Naive thymus-derived CD8-positive, alpha-beta T cell (primary cell): ENCODE measurements around the gene VWC2. TPM values are rescaled to one million over a fixed set of nuclear protein-coding genes. Genes with fewer than 3 reads are reported as not detected.

Source experiments
- ATAC-seq, 2 donors: fragments of 150-1000 bp; cut with Tn5 transposase in 1 of 2; sonication (Bioruptor Pico), chemical (Tn5 transposase) in 1 of 2; 1 replicate in 1 of 2; 2 replicates in 1 of 2; pipeline ENCODE4 v1.10.0; 2021; ENCODE audit warnings: mild to moderate bottlenecking in 2 of 2, moderate library complexity in 2 of 2
- POLR2A ChIA-PET: fragments of 350-600 bp; sonication (Branson Sonifier 250); formaldehyde crosslinking; loops from one replicate; lab custom pipeline; 2021; ENCODE audit warnings: antibody characterized with exemption; lab: Charles Lee
- DNase-seq, 10 donors: peaks; one replicate each; pipeline versions ENCODE4 v3.0.0 to v3.0.0-alpha.2; 2020 to 2022
- H3K27ac Mint-ChIP-seq, 10 donors: one replicate each; pipeline ENCODE4 v1.8.0; 2020 to 2022; ENCODE audit warnings: mild to moderate bottlenecking in 10 of 10, mixed read lengths in 10 of 10, moderate library complexity in 4 of 10, inconsistent platforms in 1 of 10
- H3K27me3 Mint-ChIP-seq, 5 donors: one replicate each; pipeline ENCODE4 v1.8.0; 2021 to 2022; ENCODE audit warnings: mixed read lengths in 5 of 5
- H3K36me3 Mint-ChIP-seq, 3 donors: one replicate each; pipeline ENCODE4 v1.8.0; 2020 to 2022; ENCODE audit warnings: mixed read lengths in 3 of 3, mild to moderate bottlenecking in 2 of 3, inconsistent platforms in 1 of 3
- H3K4me1 Mint-ChIP-seq, 4 donors: one replicate each; pipeline ENCODE4 v1.8.0; 2021 to 2022; ENCODE audit warnings: mixed read lengths in 4 of 4
- H3K4me3 Mint-ChIP-seq, 10 donors: one replicate each; pipeline ENCODE4 v1.8.0; 2020 to 2022; ENCODE audit warnings: mild to moderate bottlenecking in 10 of 10, mixed read lengths in 10 of 10, moderate library complexity in 6 of 10, inconsistent platforms in 1 of 10
- H3K9me3 Mint-ChIP-seq, 9 donors: one replicate each; pipeline ENCODE4 v1.8.0; 2020 to 2022; ENCODE audit warnings: mixed read lengths in 9 of 9, mild to moderate bottlenecking in 3 of 9, inconsistent platforms in 1 of 9, moderate library complexity in 1 of 9
- polyA plus RNA-seq, 3 donors: library from polyadenylated mRNA; unstranded; fragments of 300-500 nt; fragmentation: Illumina TruSeq; gene quantifications; one replicate each; pipeline ENCODE4 v1.2.3, GENCODE V29; 2021
- total RNA-seq, 8 experiments: library from RNA in 2 of 8; stranded (reverse) in 2 of 8; gene quantifications; one replicate each; pipeline ENCODE4 v1.2.3 and lab custom pipeline; 2021 to 2026

The VWC2 gene
- total and polyA plus RNA-seq, 5 experiments from 2014 or later, result 0.01 TPM; not detected in 4

DNA sequence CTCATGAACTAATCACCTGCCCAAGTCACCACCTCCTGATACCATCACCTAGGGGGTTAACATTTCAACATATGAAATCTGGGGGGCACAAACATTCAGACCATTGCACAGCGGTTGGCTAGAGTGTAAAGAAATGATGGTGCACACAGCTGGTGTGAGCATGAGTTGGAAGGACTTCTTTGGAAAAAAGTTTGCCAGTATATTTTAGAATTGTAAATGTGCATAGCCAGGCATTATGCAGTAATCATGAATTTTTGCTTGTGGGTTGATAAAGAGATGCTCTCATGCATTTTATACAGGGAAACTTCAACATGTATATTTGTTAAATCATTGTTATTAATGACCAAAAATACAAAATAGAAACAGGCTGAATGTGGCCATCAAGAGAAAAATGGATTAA, 100.0 kb downstream of the VWC2 start:
- Mint-ChIP-seq H3K27ac (no peak overlapping the region), H3K4me3 (no peak overlapping the region), H3K4me1 (no peaks in the 10 kb centered on the region), H3K9me3 (peaks cover 0 to 4% (median 0%) of the 10 kb centered on the region in 9 donors), H3K27me3 (peaks cover 0 to 8% (median 5%) of the 10 kb centered on the region in 5 donors), H3K36me3 (no peaks in the 10 kb centered on the region)
- DNase-seq, result no peak
- POLR2A ChIA-PET, result no interaction called here
- ATAC-seq, result no peak

- peaks cover 0 to 3% (median 1%) of the 10 kb centered on the region in 5 donors for H3K27me3 Mint-ChIP-seq
- H3K4me3 Mint-ChIP-seq, result no peak overlapping the region
Measured at GRCh38 chr7:49875336-49875735, 101.9 kb downstream of the VWC2 start.

DNA sequence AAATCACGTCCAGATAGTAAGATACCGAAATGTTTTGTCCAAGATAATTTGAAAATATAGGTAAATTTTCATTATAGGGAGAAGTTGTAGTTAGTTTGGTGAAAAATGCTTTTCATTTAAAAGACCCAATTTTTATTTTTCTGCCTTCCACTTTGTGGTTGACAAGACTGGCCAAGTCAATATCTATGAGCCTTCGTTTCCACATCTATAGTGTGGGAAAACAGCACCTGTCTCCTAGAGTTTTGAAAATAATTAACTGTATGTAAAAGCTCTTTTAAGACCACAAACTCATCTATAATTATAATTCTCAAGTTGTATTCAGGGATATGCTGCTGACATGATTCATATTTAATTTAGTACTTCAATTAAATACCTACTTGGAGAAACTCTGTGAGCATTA, 102.8 kb downstream of the VWC2 start:
- H3K27me3 Mint-ChIP-seq, result peaks cover 0 to 3% (median 1%) of the 10 kb centered on the region in 5 donors
- H3K27ac Mint-ChIP-seq, result no peak overlapping the region
- POLR2A ChIA-PET, result no interaction called here
- no peak for ATAC-seq
- H3K9me3 Mint-ChIP-seq, result peaks cover 0 to 4% (median 0%) of the 10 kb centered on the region in 9 donors
- no peak for DNase-seq
- no peak overlapping the region for H3K4me3 Mint-ChIP-seq
- no peaks in the 10 kb centered on the region for H3K36me3 Mint-ChIP-seq
- H3K4me1 Mint-ChIP-seq, result no peaks in the 10 kb centered on the region

More at GRCh38 chr7:49875336-49875735, 101.9 kb downstream of the VWC2 start:
- peaks cover 0 to 4% (median 0%) of the 10 kb centered on the region in 9 donors for H3K9me3 Mint-ChIP-seq
- H3K4me1 Mint-ChIP-seq, result no peaks in the 10 kb centered on the region
- DNase-seq (no peak), ATAC-seq (no peak)
- H3K36me3 Mint-ChIP-seq, result no peaks in the 10 kb centered on the region
- POLR2A ChIA-PET, result no interaction called here
- no peak overlapping the region for H3K27ac Mint-ChIP-seq

DNA sequence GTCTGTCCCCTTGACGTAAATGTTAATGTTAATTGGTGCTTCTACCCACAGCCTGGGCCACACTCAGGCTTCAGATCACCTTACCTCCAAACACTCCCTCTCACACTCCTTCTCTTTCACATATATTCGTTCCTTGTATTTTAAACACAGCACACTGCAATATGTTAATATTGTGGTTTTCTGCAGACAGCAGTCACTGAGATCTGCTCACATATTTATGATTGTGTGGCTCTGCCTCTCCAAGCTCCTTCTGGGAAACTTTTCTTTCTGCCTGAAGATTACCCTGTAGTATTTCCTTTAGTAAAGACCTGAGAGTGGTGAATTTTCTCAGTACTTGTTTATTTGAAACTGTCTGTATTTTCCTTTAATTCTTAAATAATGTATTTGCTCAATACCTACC, 104.7 kb downstream of the VWC2 start:
- peaks cover 3 to 13% (median 5%) of the 10 kb centered on the region in 5 donors for H3K27me3 Mint-ChIP-seq

DNA sequence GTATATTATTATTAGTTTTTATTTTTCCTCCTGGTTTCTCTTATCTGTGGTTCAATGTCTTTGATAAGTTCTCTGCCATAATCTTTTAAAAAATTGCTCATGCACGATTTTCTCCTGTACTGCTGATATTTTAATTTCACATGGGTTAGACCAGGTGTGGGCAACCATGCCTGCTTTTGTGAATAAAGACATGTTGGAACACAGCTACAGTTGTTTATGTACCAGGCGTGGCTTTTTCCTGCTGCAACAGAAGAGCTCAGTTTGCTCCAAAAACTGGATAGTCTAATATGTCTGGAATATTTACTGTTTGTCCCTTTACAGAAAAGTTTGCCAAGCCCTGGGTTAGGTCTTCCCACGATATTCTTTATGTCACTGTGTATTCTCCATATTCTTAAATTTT, 105.2 kb downstream of the VWC2 start:
- DNase-seq, result no peak
- Mint-ChIP-seq H3K27ac (no peak overlapping the region), H3K36me3 (no peaks in the 10 kb centered on the region), H3K4me1 (no peaks in the 10 kb centered on the region), H3K27me3 (peaks cover 3 to 18% (median 7%) of the 10 kb centered on the region in 5 donors), H3K9me3 (peaks cover 0 to 3% (median 0%) of the 10 kb centered on the region in 9 donors), H3K4me3 (no peak overlapping the region)
- POLR2A ChIA-PET, result no interaction called here
- no peak for ATAC-seq

More for the DNA sequence above, 104.7 kb downstream of the VWC2 start:
- Mint-ChIP-seq H3K9me3 (peaks cover 0 to 3% (median 0%) of the 10 kb centered on the region in 9 donors), H3K4me1 (no peaks in the 10 kb centered on the region), H3K4me3 (no peak overlapping the region), H3K36me3 (no peaks in the 10 kb centered on the region), H3K27ac (no peak overlapping the region)
- no peak for DNase-seq
- POLR2A ChIA-PET, result no interaction called here
- ATAC-seq, result no peak

DNA sequence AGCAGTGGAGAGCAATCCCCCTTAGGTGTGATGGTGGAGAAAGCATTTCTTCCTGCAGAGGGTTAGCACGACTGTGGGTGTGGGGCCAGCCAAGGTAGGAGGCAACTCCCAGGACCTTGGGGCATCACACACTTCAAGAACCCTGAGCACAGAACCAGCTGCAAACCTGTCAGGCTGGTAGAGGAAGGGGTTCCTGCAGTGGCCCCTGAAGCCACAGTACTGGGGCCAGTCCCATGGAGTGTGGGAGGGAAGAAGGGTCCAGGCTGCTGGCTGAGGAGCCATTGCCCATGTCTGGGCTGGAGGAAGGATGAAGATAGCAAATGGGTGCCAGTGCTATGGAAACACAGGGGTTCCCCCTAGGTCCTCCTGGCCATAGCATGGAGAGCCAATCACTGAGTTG, 110.5 kb downstream of the VWC2 start:
- no peak for ATAC-seq
- Mint-ChIP-seq H3K27me3 (peaks cover 3 to 23% (median 11%) of the 10 kb centered on the region in 5 donors), H3K9me3 (no peaks in the 10 kb centered on the region), H3K4me3 (no peak overlapping the region), H3K4me1 (no peaks in the 10 kb centered on the region), H3K36me3 (no peaks in the 10 kb centered on the region), H3K27ac (no peak overlapping the region)
- DNase-seq, result no peak
- POLR2A ChIA-PET, result no interaction called here

GRCh38 chr7:49885593-49886285, 112.3 kb downstream of the VWC2 start:
- DNase-seq, result no peak
- no peak overlapping the region for H3K4me3 Mint-ChIP-seq
- no peaks in the 10 kb centered on the region for H3K4me1 Mint-ChIP-seq
- H3K27me3 Mint-ChIP-seq, result peaks cover 4 to 23% (median 9%) of the 10 kb centered on the region in 5 donors
- POLR2A ChIA-PET, result no interaction called here
- ATAC-seq, result peak in 1 of 2 donors; percentile 20
- H3K27ac Mint-ChIP-seq, result no peak overlapping the region
- H3K9me3 Mint-ChIP-seq, result no peaks in the 10 kb centered on the region
- no peaks in the 10 kb centered on the region for H3K36me3 Mint-ChIP-seq

- Mint-ChIP-seq H3K4me1 (no peaks in the 10 kb centered on the region), H3K27me3 (peaks cover 4 to 13% (median 10%) of the 10 kb centered on the region in 5 donors), H3K4me3 (no peak overlapping the region), H3K36me3 (no peaks in the 10 kb centered on the region), H3K27ac (no peak overlapping the region), H3K9me3 (peaks cover 0 to 7% (median 0%) of the 10 kb centered on the region in 9 donors)
- ATAC-seq (no peak), DNase-seq (no peak)
- POLR2A ChIA-PET, result no interaction called here
Measured at GRCh38 chr7:49892481-49892880, 119.0 kb downstream of the VWC2 start.

DNA sequence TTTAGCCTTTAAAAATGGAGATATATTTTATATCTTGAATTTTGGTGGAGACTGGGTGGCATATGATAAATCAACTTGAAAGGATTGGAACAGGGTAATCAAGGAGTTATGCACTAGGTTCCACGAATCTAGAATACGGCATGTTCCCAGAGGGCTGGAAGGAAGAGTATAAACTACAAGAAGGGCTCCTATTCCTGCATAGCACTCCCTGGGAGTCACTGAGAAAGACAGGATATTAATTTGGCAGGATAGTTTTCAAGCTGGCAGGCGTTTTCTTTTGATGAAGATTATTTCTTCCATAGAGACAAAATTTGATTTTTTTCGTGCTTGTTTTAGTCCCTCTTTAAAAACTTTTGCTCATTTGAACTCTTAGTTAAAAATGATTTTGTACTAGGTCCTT, 119.7 kb downstream of the VWC2 start:
- DNase-seq (no peak), ATAC-seq (no peak)
- Mint-ChIP-seq H3K27me3 (peaks cover 6 to 13% (median 12%) of the 10 kb centered on the region in 5 donors), H3K4me3 (no peak overlapping the region), H3K4me1 (no peaks in the 10 kb centered on the region), H3K36me3 (no peaks in the 10 kb centered on the region), H3K9me3 (peaks cover 0 to 7% (median 0%) of the 10 kb centered on the region in 9 donors), H3K27ac (no peak overlapping the region)
- POLR2A ChIA-PET, result no interaction called here

DNA sequence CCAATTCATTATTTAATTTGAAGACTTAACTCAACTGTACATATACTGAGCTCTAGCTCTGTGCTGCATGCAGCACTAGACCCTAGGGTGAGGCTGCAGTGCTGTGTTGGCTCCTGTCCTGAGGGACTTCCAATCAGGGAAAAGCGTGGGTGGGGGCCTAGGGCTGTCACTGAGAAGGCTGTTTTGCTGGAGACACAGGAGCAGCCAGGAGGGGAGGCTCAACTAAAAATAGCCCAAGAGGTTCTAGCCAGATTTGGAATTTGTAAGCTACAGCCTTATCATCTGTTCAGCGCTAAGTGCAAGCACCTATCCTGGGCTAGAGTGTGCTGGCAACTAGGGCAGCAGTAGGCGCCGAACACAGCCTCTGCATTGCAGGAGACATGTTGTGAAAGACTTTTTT, 121.1 kb downstream of the VWC2 start:
- H3K4me3 Mint-ChIP-seq, result no peak overlapping the region
- no peaks in the 10 kb centered on the region for H3K36me3 Mint-ChIP-seq
- no peak overlapping the region for H3K27ac Mint-ChIP-seq
- no peaks in the 10 kb centered on the region for H3K4me1 Mint-ChIP-seq
- DNase-seq (no peak), ATAC-seq (no peak)
- POLR2A ChIA-PET, result no interaction called here
- peaks cover 0 to 7% (median 0%) of the 10 kb centered on the region in 9 donors for H3K9me3 Mint-ChIP-seq
- H3K27me3 Mint-ChIP-seq, result peaks cover 6 to 13% (median 10%) of the 10 kb centered on the region in 5 donors

GRCh38 chr7:49911909-49912308, 138.5 kb downstream of the VWC2 start:
- no peak for DNase-seq
- Mint-ChIP-seq H3K27me3 (peaks cover 2 to 8% (median 4%) of the 10 kb centered on the region in 5 donors), H3K4me1 (no peaks in the 10 kb centered on the region), H3K4me3 (no peak overlapping the region), H3K27ac (no peak overlapping the region), H3K9me3 (peaks cover 0 to 11% (median 5%) of the 10 kb centered on the region in 9 donors), H3K36me3 (no peaks in the 10 kb centered on the region)
- POLR2A ChIA-PET, result no interaction called here
- ATAC-seq, result no peak

- no peak for ATAC-seq
- POLR2A ChIA-PET, result no interaction called here
Measured at GRCh38 chr7:49926720-49927119, 153.3 kb downstream of the VWC2 start.

DNA sequence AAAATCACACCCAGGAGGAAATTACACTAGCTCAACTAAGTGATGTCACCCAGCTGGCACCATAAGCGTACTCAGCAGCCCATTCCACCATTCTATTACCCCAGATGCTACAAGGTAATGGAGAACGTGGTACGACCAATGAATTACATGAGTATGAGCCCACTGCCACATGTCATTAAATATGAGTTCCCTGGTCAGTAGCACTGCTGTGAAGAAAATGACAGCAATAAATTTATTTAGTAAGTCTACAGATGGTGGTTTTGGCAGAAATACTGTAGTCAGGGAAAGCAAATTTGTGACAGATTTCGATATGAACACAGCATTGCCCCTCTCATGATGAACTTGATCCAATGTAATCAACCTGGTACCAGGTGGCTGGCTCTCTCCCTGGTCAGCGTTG, 154.2 kb downstream of the VWC2 start:
- POLR2A ChIA-PET, result no interaction called here
- H3K27ac Mint-ChIP-seq, result no peak overlapping the region
- ATAC-seq (no peak), DNase-seq (no peak)
- peaks cover 0 to 18% (median 3%) of the 10 kb centered on the region in 5 donors for H3K27me3 Mint-ChIP-seq
- peaks cover 0 to 13% (median 0%) of the 10 kb centered on the region in 3 donors for H3K36me3 Mint-ChIP-seq
- H3K9me3 Mint-ChIP-seq, result peaks cover 6 to 32% (median 22%) of the 10 kb centered on the region in 9 donors
- no peaks in the 10 kb centered on the region for H3K4me1 Mint-ChIP-seq
- H3K4me3 Mint-ChIP-seq, result no peak overlapping the region

More at GRCh38 chr7:49926720-49927119, 153.3 kb downstream of the VWC2 start:
- Mint-ChIP-seq H3K27me3 (peaks cover 0 to 18% (median 3%) of the 10 kb centered on the region in 5 donors), H3K9me3 (peaks cover 6 to 24% (median 18%) of the 10 kb centered on the region in 9 donors), H3K4me1 (no peaks in the 10 kb centered on the region), H3K36me3 (peaks cover 0 to 12% (median 0%) of the 10 kb centered on the region in 3 donors), H3K27ac (no peak overlapping the region), H3K4me3 (no peak overlapping the region)
- no peak for DNase-seq
